ENCODE results near the gene TPGS2.
"Not testable (repeated sequence)": the region's sequence is repeated elsewhere in the genome, so short reads cannot be mapped to it uniquely, and the experiment has no call there.

TPGS2 gene

DNA sequence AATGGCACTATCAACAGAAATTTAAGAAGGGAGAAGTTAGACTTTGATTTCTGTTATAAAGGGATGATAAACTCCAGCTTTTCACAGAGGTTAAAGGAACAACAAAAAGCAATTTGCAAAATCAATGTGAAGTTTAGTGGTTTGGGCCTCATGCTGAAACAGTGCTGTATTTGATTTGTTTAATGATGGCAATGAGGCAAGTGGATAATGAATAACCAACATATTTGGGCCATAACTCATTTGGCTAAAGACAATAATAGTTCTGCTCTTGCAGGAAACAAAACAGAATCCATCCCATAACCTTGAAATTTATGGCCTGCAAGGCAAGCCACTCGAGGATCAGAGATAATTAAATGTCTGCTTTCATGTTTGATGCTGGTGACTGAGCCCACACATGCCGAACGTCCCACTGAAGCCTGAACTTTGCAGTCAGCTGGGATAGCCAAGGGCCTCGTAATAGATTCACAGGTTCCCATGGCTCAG, 56.5 kb downstream of the TPGS2 start:
- no peak for DNase-seq

DNA sequence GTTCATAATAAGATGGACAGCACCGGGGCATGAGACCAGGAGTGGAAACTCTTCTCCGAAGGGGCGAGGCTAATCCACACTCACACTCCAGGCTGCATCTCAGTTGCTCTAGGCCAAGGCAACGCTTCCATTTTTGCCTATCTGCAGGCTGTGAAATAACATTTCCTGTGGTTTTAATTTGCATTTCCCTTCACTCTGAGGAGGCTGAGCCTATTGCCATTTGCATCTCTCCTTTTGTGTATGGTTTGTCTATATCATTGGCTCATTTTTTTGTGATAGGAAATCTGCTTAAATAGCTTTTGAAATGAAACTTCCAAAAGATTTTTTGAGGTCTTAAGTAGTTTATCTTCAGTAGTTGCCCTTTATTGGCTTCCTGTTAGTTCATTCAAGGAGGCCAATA, 57.6 kb downstream of the TPGS2 start:
- DNase-seq: no peak

DNA sequence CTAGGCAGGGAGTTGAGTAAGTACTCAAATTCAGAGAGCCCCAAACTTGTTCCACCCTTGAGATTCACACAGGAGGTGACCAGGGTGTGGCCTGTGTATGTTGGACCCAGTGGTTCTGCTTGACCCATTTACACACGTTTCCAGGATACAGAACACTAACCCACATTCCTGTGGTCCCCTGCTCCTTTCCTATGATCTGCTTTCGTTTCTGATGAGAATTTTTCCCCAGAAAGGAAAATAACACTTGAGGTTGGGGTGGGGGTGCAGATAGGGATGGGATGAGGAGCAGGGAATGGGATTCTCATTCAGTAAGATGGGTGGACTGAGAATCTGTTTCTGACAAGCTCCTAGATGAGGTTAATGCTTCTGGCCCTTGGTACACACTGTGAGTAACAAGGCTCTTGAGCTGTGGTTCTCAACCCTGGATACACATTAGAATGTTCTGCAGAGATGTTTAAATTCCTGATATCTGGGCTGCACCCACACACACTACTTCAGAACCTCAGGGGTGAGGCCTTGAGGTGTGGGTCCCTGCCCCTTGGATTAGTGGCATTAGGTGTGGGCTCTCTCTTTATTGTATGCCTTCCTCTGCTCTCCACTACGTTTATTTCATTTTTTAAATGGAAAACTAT, 58.4 kb downstream of the TPGS2 start:
- DNase-seq: no peak

DNA sequence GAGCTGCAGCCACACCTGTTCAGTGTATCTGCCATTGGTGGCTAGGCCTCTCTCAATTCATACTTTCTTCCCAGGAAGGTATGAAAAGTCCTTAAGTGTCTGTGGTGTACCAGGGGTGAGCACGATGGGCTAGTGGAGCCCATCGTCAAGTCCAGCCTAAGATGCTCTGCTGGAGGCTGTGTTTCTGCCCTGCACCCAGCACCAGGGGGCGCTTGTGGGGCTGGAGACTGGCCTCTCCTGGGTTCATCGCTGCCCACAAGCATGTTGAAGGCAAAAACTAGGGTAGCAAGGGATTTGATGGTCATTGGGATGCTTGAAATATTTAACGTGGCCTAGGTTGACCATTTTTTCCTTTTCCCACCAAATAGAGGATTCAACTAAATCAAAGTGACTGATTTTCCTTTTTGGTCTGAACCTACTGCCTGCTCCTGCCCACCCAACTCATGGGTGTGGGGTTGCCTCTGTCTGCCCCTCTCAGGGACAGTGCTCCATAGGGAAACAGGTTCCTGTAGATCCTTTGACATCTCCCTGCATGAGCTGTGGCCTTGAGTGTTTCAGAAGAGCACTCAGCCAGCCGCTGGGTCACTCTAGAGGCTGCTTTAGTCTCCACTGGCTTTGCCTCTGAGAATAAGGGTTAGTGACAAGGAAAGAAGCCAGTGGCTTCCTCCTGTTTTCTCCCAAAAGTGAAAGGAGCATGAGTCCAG, 59.0 kb downstream of the TPGS2 start:
- DNase-seq: no peak

DNA sequence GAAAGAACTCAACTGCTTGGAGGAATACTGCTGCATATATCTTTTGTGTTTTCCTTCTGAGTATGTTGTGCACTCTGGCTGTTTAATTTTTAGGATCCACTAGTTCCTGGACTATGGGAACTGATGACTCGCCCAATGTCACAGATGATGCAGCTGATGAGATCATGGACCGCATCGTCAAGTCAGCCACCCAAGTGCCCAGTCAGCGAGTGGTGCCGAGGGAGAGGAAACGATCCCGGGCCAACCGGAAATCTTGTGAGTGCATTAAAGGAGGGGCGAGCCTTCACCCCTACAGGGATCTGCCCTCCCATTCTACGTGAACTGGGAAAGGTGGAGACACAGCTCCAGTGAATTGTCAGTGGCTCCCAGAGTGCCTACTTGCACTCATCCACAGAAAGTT, 59.6 kb downstream of the TPGS2 start:
- peak; percentile 35 for DNase-seq

DNA sequence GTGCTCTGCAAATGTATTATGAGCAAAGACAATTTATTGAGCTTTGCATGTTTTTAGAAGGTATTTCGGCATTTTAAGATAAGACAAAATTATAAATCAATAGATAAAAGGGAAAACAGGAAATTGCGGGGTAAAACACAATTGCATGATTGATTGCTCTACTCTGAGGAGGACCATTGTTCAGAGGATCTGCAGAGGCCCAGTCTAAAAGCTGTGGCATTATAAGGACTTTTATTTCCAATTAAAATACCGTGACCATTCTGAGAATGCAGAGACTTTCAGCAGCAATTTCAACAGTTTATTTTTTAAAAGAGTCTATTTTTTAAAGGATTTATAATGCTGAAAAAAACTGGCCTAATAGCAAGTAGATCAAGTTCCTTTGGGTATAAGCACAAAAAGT, 62.0 kb downstream of the TPGS2 start:
- DNase-seq: no peak

DNA sequence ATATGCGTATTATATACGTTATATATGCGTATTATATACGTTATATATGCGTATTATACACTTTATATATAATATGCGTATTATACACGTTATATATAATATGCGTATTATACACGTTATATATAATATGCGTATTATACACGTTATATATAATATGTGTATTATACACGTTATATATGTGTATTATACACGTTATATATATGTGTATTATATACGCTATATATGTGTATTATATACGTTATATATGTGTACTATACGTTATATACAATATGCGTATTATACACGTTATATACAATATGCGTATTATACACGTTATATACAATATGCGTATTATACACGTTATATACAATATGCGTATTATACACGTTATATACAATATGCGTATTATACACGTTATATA, 65.8 kb downstream of the TPGS2 start:
- DNase-seq: not testable (repeated sequence)

DNA sequence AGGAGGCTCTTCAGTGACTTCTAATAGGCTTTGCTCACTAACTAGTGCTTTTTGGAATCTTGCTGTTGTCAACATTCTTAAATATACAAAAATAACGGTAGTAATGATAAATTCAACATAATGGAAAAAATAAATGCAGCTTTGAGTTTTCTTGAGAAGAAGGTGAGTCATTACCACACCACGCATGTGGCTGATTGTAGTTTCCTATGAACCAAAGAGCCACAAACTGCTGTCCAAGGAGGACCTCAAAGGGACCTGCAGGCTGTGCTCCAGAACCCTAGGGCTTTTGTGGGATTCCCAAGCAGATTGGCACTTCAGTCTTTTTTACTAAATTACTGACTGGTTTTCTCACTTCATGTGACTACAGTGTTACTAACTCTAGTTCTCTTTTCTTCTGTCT, 66.7 kb downstream of the TPGS2 start:
- DNase-seq: no peak

DNA sequence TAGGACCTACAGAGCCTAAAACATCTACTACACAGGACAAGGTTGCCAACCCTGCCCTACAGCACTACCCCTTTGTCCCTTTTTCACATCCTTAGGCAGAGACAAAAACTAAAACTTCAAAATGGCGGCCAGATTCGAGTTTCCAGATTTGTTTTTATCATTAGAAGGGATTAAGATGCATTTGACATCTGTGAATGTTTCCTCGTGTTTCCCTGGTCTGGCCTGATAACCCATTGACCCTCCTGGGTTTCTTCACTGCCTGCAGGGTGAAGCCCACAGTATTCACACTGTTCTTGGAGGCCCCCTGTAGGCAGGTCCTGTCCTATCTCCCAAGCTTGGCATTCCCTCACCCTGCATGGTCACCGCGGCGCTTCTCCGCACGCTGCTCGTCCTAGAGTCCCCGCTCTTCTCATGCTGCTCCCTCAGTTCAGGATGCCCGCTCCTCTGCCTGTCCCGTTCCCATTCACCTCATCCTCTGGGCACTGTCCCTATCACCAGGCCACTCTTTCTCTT, 67.6 kb downstream of the TPGS2 start:
- DNase-seq: no peak

DNA sequence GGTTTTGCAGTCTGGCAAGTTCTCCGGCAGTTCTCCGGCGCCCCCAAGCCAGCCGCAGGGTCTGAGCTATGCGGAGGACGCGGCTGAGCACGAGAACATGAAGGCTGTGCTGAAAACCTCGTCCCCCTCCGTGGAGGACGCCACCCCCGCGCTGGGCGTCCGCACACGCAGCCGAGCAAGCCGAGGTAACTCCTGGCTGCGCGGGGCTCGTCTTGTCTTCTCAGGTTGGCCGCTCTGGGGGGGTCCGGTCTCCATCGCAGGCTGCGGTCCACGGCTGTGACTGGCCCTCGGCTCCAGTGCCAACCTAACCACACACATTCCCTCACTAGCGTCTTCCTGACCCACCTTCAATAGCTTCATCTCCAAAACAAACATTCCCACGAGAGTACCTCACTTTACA, 68.2 kb downstream of the TPGS2 start:
- no peak for DNase-seq

DNA sequence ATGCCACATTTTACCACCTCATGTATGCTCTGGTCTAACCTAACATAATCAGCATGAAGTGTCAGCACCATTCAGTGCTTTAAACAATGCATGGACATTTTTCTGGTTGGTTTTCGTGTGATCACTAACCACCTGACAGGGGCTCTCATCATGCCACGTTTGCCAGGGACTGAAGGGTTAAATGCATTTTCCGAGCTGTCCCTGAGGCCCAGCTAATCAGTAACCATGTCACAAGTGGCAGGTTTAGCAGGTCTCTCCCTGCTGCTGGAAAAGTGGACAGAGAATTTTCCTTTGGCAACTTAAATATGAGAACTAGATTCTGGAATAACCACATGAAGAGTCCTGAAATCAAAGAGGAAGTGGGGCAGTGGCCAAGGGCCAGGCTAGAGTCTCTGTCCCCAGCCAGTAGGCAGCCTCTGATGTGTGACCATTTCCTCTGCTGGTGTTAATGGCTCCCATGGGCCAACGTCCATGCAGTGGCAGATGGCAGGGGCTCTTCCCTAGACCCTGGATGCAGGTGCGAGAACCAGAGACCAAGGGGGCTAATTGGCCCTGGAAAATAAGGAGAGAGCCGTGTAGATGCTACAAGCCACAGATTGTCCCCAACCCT, 69.5 kb downstream of the TPGS2 start:
- no peak for DNase-seq

DNA sequence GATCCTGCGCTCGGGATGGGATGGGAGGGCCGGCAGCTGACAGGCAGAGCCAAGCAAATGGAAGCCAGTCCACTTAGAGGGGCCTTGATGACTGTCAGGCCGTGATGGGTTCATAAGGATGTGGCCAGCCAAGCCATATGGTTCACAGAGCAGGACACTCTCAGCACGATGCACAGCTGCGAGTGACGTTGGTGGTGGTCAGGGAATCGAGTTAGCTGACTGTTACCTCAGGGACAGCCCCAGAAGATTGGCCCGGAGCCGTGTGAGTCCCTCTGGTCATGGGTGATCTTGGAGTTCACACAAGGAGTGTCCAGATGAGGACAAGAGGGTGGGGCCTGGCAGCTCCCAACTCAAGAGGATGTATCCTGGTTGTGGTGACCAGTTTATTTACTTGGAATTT, 70.2 kb downstream of the TPGS2 start:
- no peak for DNase-seq

DNA sequence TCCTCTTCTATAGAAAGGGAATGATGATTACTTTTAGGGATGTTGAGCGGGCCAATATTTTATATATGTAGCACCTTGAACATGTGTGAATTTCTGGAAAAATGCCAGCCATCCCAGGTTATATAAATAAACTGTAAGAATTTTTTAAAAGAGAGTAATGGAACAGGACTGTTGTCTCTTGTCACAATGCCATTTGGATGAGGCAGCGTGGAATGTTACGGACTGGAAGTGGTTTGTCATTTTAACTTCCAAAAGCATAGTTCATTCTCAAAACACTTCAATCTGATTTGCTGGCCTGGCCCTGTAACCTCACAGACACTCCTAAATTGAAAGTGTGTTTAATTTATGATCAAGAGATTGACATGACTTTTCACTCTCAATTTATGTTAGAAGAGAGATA, 70.8 kb downstream of the TPGS2 start:
- DNase-seq: peak; percentile 80

DNA sequence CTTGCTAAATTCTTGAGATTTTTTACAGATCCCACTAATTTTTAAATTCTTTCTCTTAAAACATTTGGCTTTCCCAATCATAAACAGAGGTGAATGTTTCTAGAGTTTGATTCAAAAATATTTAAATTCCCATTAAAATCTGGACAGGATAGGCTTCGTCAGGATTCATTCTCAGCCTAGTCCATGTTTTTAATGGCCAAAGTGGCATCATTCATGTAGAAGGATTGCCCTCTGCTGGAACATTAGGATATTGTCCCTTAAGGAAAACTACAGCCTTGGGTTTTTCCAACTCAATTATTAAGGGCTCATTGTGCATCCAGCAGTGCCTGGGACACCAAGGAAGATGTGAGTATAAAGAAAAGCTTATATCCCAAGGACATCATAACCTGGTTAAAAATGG, 71.7 kb downstream of the TPGS2 start:
- peak; percentile 73 for DNase-seq

DNA sequence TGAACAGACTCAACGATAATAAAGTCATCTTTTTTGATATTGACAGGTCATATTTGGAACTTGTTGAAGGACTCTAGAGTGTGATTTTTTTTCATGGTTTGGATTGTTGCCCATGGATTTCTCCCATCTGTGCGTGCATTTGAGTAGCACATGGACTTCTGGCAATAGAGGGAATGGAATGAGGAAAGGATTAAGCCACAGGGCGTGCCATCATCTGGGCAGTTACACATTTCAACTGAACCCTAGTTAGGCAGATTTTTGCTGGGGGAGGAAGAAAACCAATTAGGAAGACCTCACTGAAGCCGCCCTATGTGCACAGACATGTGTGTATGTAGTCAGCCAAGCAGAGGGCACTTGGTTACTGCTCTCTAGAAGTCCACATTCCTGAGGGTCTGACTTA, 72.6 kb downstream of the TPGS2 start:
- peak; percentile 73 for DNase-seq

DNA sequence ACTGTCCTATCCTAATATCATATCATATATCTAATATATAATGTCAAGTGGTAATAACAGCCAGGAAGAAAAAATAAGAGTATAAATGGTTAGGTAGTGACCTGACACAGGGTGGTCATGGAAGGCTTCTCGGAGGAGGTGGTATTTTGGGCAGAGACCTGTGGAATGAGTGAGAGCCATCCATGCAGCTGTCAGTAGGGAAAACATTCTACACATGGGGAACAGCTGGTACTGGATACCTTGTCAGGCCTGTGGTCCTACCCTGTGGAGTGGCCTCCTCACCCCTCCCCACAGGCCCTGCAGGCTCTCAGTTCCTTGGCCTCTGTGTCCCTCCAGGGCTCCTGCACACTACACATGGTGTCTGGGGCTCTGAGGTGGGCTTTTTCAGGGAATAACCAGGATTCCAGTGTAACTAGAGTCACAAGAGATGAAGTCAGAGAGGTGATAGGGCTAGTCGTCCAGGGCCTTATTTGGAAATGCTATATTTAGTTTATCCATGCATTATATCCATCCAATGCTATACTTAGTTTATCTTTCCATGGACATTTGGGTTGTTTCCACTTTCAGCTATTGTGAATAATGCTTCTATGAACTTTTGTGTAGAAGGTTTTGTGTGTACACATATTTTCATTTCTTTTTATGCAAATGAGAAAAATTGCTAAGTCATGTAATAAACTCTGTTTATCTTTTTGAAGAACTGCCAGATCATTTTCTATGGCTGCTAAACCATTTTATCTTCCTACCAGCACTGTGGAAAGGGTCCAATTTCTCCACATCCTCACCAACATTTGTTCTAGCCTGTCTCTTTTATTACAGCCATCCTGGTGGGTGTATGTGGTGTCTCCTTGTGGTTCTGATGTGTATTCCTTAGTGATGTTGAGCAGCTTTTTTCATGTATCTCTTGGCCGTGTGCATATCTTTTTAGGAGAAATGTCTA, 75.6 kb downstream of the TPGS2 start:
- DNase-seq: peak; percentile 28

DNA sequence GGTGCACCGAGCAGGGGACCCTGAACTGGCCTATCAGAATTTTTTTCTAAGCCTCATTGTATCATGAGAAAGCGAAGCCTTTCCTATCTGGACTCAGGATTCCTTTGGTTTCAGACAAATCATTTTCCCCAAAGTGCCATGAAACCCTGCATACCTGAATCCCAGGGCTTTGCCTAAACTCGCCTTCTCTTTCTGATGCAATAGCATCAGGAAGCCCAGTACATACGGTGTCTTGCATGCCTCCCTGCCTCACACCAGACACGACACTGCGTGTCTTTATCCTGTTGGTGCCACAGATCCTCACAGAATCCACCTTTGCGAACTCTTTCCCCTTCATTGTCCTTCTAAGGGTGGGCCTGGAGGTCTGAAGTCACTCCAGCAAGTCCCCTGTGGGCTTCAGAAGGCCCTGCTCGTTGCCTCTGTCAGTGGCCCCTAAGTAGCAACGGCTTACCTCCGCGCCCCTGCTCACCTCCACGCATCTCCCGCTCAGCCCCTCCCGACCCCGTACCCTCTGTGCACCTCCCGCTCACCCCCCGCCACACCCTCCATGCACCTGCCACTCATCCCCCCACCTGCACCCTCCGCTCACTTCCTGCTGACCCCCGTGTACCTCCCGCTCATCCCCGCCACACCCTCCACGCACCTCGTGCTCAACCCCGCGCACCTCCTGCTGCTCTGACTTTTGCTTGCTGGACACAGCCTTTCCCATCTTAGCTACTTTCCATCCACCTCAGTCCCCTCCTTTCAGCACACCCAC, 83.4 kb downstream of the TPGS2 start:
- no peak for DNase-seq

DNA sequence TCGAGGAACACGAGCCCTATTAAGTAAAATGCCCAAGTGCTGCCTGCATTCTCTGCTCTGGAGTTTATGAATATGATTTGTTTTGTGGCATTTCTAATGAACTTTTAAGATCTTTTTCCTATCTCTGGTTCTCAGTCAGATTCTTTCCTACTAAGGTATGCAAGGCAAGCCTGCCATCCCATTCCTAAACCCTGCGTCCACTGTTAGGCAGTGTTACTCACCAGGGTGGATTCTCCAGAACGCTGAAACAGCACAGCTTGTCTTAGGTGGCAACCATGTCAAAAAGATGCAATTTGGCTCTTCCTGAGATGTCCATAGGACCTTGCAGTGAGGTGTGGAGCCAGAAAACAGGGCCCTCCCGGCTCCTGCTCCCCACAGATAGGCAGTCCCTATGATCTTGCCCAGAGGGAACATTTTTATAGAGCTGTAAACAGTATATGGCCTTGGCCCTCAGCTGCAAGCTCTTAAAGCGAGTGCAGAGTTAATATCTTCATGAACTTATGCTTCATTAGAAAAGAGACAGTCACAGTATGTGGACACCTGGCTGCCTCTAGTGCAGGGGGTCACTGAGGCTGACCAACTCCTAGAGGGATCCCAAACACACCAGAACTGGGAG, 84.4 kb downstream of the TPGS2 start:
- DNase-seq: peak; percentile 33
